Activated CD4-positive, alpha-beta memory T cell treated with anti-CD3 and anti-CD28 coated beads, Interleukin-2, amount 10 ng/mL, durations not matched to agents 7 days and 5 days (primary cell): ENCODE results near the gene ARID1B. TPM values are rescaled to one million over a fixed set of nuclear protein-coding genes. Genes with fewer than 3 reads are reported as not detected.

ENCODE experiments used
- CTCF ChIA-PET: fragments of 350-600 bp; sonication (Branson Sonifier 250); formaldehyde crosslinking; loops from one replicate; lab custom pipeline; 2021; ENCODE audit warnings: antibody characterized with exemption, inconsistent platforms; lab: Charles Lee
- POLR2A ChIA-PET: fragments of 350-600 bp; sonication (Branson Sonifier 250); formaldehyde crosslinking; loops from one replicate; lab custom pipeline; 2021; ENCODE audit warnings: antibody characterized with exemption; lab: Charles Lee
- DNase-seq: peaks from one replicate; pipeline ENCODE4 v3.0.0-alpha.2; 2020
- H3K27ac Mint-ChIP-seq: one replicate; pipeline ENCODE4 v1.8.0; 2021; ENCODE audit warnings: mild to moderate bottlenecking, mixed read lengths
- H3K27me3 Mint-ChIP-seq: one replicate; pipeline ENCODE4 v1.8.0; 2021; ENCODE audit warnings: mixed read lengths
- H3K36me3 Mint-ChIP-seq: one replicate; pipeline ENCODE4 v1.8.0; 2021; ENCODE audit warnings: low read depth, mixed read lengths
- H3K4me1 Mint-ChIP-seq: one replicate; pipeline ENCODE4 v1.8.0; 2021; ENCODE audit warnings: mixed read lengths
- H3K4me3 Mint-ChIP-seq: one replicate; pipeline ENCODE4 v1.8.0; 2021; ENCODE audit warnings: mild to moderate bottlenecking, mixed read lengths
- H3K9me3 Mint-ChIP-seq: one replicate; pipeline ENCODE4 v1.8.0; 2021; ENCODE audit warnings: mixed read lengths
- total RNA-seq, 2 experiments: library from RNA; stranded (reverse); gene quantifications; one replicate each; pipeline ENCODE4 v1.2.3, GENCODE V29; 2021

Gene ARID1B
- total RNA-seq, 2 experiments from 2014 or later: 63.4 to 65.5 TPM

DNA sequence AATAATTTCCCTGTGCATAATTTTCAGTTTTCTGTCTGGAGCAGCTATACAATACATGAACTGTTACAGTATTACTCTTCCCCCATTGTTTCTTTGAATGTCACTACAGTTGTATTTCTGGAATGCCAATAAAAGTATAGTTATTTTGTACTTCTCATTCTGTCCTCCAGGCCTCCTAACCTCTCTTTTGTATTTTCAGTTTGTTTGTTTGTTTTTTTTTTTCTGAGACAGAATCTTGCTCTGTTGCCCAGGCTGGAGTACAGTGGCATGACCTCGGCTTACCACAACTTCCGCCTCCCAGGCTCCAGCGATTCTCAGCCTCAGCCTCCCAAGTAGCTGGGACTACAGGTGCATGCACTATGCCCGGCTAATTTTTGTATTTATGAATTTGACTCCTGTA is 16.8 kb upstream of the ARID1B start:
- no peak overlapping the region for H3K4me3 Mint-ChIP-seq
- DNase-seq: no peak
- no peak overlapping the region for H3K27ac Mint-ChIP-seq
- H3K27me3 Mint-ChIP-seq: peaks cover 5% of the 10 kb centered on the region
- H3K4me1 Mint-ChIP-seq: no peaks in the 10 kb centered on the region
- ChIA-PET CTCF (no interaction called here), POLR2A (no interaction called here)
- no peaks in the 10 kb centered on the region for H3K36me3 Mint-ChIP-seq
- no peaks in the 10 kb centered on the region for H3K9me3 Mint-ChIP-seq

DNA sequence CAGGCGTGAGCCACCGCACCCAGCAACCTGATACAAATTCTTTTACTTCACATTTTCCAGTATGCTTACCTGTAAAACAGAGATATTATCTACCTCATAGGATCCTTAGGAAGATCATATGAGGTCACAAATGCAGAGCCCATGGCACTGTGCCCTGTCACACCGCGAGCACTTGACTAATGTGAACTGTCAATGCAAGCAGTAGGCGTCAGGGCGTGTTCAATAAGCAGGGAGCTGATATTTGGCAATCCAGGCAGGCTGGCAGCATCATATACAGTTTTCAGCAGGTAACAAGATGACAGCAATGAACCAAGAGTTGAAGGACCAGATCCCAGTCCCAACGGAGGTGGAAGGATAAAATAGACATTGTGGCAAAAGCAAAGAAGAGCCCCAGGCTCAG is 14.6 kb upstream of the ARID1B start:
- no peak for DNase-seq
- ChIA-PET CTCF (no interaction called here), POLR2A (no interaction called here)
- no peak overlapping the region for H3K4me3 Mint-ChIP-seq
- H3K4me1 Mint-ChIP-seq: no peaks in the 10 kb centered on the region
- H3K9me3 Mint-ChIP-seq: no peaks in the 10 kb centered on the region
- H3K27ac Mint-ChIP-seq: no peak overlapping the region
- H3K27me3 Mint-ChIP-seq: peaks cover 5% of the 10 kb centered on the region
- no peaks in the 10 kb centered on the region for H3K36me3 Mint-ChIP-seq

DNA sequence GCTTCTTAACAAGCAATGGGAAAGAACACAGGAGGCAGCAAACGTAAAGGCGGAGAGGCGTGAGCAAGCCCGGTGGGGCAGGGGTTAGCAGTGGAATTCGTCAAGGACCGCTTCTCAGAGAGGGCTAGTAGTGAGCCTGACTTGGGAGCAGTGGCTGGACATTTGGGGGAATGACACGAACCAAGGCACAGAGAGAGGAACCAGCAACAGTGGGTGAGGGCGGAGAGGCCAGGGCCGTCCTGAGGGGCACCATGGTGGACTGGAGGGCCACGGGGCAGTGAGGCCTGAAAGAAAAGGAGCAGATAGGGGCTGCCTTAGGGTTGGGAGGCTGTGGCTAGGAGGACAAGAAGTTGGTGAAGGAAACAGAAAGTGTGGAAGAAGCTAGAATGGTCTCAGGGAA is 12.1 kb upstream of the ARID1B start:
- POLR2A ChIA-PET: no interaction called here
- H3K36me3 Mint-ChIP-seq: no peaks in the 10 kb centered on the region
- no peaks in the 10 kb centered on the region for H3K9me3 Mint-ChIP-seq

DNA sequence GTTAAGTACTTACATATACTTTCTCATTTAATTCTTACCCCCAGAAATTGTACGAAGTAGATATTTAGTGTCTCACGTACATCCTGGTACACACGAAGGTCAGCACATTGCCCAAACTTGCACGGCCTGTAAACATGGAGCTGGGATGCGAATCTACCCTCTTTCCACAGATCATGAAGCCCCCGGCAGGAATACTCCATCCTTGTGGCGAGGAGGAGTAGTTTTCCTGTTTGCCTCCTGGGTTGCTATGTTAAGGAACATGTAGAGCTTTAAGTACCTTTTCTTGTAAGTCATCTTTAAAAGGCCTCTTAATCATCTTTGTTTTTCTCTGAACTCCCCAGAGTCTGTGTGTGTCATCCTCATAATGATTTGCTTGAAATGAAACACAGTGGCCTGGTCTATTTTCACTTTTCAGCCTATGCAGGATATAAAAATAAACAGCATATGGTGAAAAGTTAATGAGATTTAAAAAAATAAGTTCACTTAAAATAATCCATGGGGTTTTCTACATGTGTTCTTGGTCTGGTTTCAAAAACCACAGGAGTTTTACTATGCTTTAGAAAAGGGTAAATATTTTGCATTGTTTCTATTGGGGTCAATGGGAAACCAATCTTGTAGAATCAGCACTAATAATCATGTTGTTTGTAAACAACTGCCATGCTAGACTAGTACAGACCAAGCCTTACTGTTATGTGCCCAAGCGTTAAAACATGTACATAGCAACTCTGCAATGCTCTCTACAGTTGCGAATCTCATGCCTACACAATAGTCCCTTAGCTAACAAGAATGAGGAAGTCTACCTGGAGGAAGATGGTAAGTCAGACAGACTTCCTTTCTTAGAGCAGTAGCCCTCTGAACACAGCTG is 9.3 kb upstream of the ARID1B start:
- POLR2A ChIA-PET: interaction anchor here (1.2 kb wide), 1 partner anchor 9 kb away, joined by 3 read pairs; the partner anchor contains the start of gene ARID1B

More for the DNA sequence above, 12.1 kb upstream of the ARID1B start:
- DNase-seq: no peak
- Mint-ChIP-seq H3K27me3 (peaks cover 2% of the 10 kb centered on the region), H3K4me3 (no peak overlapping the region), H3K4me1 (no peaks in the 10 kb centered on the region), H3K27ac (no peak overlapping the region)
- CTCF ChIA-PET: no interaction called here

DNA sequence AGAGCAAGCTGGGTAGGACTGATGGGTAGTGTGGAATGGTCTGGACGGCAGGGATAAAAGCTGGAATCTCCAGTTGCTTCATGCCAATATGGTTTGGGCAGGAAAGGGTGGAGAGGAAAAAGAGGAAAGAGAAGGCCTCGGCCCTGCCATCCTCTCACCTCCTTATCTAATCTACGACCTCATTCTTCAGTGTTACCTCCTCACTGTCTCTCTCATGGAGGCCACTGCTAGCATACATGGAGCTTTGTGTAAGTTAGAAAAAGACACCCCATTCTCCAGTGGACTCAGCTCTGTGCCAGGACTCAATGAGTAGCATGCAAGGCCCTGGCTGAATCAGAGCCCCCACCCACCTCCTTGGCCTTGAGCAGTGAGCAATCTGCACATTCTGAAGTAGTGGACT is 6.1 kb upstream of the ARID1B start:
- no peak overlapping the region for H3K4me3 Mint-ChIP-seq
- H3K27ac Mint-ChIP-seq: no peak overlapping the region
- no peak for DNase-seq
- H3K27me3 Mint-ChIP-seq: no peaks in the 10 kb centered on the region
- ChIA-PET POLR2A (interaction anchor here (0.7 to 1.2 kb wide), 3 partner anchors 9 to 416 kb away, joined by 3 read pairs; no protein-coding TSS in a partner anchor), CTCF (no interaction called here)
- no peaks in the 10 kb centered on the region for H3K36me3 Mint-ChIP-seq
- H3K9me3 Mint-ChIP-seq: no peaks in the 10 kb centered on the region
- peaks cover 13% of the 10 kb centered on the region for H3K4me1 Mint-ChIP-seq

More for the DNA sequence above, 9.3 kb upstream of the ARID1B start:
- no peak for DNase-seq
- CTCF ChIA-PET: interaction anchor here (0.7 kb wide), 1 partner anchor 202 kb away, joined by 3 read pairs; no protein-coding TSS in a partner anchor
- Mint-ChIP-seq H3K4me3 (no peak overlapping the region), H3K4me1 (no peaks in the 10 kb centered on the region), H3K27me3 (no peaks in the 10 kb centered on the region), H3K27ac (no peak overlapping the region), H3K9me3 (no peaks in the 10 kb centered on the region), H3K36me3 (no peaks in the 10 kb centered on the region)

DNA sequence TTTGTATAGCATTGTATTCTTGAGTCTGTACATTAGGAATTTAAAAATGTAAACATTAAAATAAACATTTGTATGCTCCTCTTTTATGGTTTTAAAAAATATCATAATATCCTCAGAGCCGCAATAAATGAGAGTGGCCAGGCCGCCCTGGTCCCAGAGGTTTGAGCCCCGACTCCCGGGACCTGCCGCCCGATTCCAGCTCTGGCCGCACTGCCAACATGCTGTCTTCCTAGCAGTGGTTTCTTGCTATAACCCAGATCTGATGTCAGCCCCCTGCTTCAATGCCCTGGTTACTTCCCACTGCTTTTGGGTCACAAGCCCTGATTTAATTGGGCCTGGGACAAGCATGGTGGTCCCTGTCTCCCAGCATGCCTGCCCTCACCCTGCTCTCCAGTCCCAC is 5.4 kb upstream of the ARID1B start:
- Mint-ChIP-seq H3K4me1 (peaks cover 19% of the 10 kb centered on the region), H3K27me3 (no peaks in the 10 kb centered on the region), H3K27ac (no peak overlapping the region), H3K9me3 (no peaks in the 10 kb centered on the region), H3K4me3 (no peak overlapping the region), H3K36me3 (peaks cover 3% of the 10 kb centered on the region)
- POLR2A ChIA-PET: interaction anchor here (1.1 kb wide), 1 partner anchor 9 kb away, joined by 3 read pairs; no protein-coding TSS in a partner anchor
- no peak for DNase-seq
- CTCF ChIA-PET: interaction anchor here (0.6 kb wide), 1 partner anchor 316 kb away, joined by 4 read pairs; no protein-coding TSS in a partner anchor

DNA sequence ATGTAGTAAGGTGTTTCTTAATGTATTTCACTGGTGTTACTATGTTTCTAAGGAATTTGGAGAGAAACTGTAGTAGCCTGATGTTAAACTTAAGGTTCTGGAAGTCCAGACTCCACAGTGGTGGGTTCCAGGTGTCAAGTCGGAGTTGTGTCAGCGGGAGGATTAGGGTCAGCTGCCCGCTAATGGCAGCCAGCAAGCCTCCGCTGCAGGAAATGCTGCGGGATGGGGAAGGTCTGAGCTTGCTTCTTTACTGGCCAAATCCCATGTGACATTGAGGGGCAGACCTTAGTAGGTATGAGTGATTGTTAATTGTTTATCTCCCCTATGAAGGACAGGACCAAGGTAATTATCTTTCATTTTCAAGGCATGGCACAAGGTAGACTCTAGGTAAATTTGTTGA is 3.7 kb upstream of the ARID1B start:
- peaks cover 6% of the 10 kb centered on the region for H3K36me3 Mint-ChIP-seq
- no peak for DNase-seq
- no peaks in the 10 kb centered on the region for H3K27me3 Mint-ChIP-seq

DNA sequence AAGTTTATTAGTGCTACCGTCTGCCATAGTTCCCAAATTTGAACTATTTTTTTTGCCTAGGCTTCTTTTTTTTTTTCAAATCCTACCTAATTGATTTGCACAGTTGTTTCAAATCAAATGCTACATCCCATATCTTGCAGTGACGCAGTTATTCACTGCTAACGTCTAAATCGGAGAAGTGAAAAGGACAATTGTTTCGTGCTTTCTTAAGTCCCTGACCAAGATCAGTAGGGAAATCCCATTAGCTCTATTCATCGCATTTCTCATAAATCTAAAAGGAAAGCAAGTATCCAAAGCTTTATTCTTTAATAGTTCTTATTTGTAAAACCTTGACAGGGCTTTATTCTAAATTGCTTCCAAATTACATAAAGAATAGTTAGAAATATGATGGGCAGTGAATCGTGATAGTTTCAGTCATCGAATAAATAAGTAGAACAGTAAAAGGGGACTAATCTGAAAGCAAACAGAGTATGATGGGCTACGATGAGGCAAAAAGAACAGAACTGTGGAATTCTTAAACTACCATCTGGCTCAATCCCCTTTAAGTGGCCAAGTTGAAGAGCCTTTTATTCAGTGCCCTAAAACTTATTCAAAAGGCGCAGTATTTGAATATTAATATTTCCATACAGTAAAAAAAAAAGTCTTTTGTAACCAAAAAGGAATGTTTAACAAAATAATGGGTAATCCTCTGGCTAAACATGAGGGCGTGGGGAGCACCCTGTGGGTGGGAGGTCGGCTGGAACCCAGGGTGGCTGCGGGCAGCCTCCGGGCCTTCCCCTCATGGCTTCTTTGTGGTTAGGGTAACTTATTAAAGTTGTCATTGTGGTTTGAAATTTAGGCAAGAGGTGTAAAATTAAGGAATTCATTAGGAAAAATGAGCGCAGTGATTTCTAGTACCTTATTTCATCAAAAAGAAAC is 3.0 kb upstream of the ARID1B start:
- no peak for DNase-seq
- no peak overlapping the region for H3K4me3 Mint-ChIP-seq
- no peaks in the 10 kb centered on the region for H3K27me3 Mint-ChIP-seq
- H3K4me1 Mint-ChIP-seq: peaks cover 20% of the 10 kb centered on the region
- H3K9me3 Mint-ChIP-seq: no peaks in the 10 kb centered on the region
- CTCF ChIA-PET: no interaction called here
- POLR2A ChIA-PET: no interaction called here
- peaks cover 6% of the 10 kb centered on the region for H3K36me3 Mint-ChIP-seq
- no peak overlapping the region for H3K27ac Mint-ChIP-seq

More for the DNA sequence above, 3.7 kb upstream of the ARID1B start:
- no peak overlapping the region for H3K27ac Mint-ChIP-seq
- POLR2A ChIA-PET: interaction anchor here (1.1 kb wide), 1 partner anchor 87 kb away, joined by 3 read pairs; no protein-coding TSS in a partner anchor
- CTCF ChIA-PET: no interaction called here
- peaks cover 20% of the 10 kb centered on the region for H3K4me1 Mint-ChIP-seq
- H3K9me3 Mint-ChIP-seq: no peaks in the 10 kb centered on the region
- H3K4me3 Mint-ChIP-seq: no peak overlapping the region

DNA sequence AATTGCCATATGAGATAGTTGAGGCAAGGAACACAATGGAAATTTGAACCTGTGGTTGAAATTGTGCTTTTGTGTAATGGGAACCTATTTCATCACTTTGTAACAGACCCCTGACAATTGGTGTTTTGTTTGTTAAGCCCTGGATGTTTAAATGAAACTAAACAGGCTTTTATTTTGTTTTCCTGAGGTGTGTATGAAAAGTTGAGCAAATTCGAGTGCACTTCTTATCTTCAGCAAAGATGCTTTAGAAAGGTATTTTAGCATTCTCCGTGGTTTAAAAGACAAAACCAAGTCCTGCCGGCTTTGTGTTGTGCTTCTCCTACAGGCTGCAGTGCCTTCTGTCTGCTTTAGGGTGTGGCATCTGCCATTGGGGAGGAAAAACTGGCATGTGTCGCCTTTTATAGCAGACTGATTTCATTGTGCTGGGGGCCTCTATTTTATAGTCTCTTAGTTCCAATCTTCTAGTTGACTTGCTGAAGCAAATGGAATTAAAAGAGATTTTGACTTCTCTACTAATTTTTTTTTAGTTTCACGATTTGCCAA is 2.2 kb upstream of the ARID1B start:
- H3K27me3 Mint-ChIP-seq: no peaks in the 10 kb centered on the region
- POLR2A ChIA-PET: no interaction called here

DNA sequence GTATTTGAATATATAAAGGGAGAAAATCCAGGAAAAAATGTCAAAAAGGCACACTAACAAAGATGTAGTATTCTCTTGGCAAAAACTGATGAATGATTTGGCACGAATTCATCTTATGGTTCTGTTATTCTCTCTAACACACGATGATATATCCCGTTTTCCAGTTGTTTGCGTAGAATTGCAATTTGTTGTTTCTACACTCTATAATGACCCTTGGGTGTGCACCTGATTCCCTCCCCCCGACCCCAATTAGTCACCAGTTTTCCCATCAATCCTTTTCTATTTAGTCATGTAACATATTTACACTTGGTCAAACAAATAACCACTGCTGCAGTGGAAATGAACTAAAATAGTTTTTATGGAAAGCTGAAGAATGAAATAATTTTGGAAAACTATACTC is 1.5 kb upstream of the ARID1B start:
- H3K36me3 Mint-ChIP-seq: peaks cover 6% of the 10 kb centered on the region
- H3K4me1 Mint-ChIP-seq: peaks cover 21% of the 10 kb centered on the region
- ChIA-PET POLR2A (interaction anchor here (0.6 to 3.7 kb wide), 4 partner anchors 70 to 344 kb away, joined by 3 to 45 read pairs (median 4); no protein-coding TSS in a partner anchor), CTCF (interaction anchor here (0.7 to 1.5 kb wide), 4 partner anchors 10 to 460 kb away, joined by 3 to 5 read pairs (median 3); no protein-coding TSS in a partner anchor)
- no peaks in the 10 kb centered on the region for H3K9me3 Mint-ChIP-seq
- no peak for DNase-seq
- no peak overlapping the region for H3K4me3 Mint-ChIP-seq
- H3K27me3 Mint-ChIP-seq: no peaks in the 10 kb centered on the region
- no peak overlapping the region for H3K27ac Mint-ChIP-seq

More for the DNA sequence above, 2.2 kb upstream of the ARID1B start:
- Mint-ChIP-seq H3K27ac (no peak overlapping the region), H3K36me3 (peaks cover 6% of the 10 kb centered on the region), H3K4me1 (peaks cover 20% of the 10 kb centered on the region), H3K4me3 (no peak overlapping the region), H3K9me3 (no peaks in the 10 kb centered on the region)
- CTCF ChIA-PET: no interaction called here
- DNase-seq: no peak

DNA sequence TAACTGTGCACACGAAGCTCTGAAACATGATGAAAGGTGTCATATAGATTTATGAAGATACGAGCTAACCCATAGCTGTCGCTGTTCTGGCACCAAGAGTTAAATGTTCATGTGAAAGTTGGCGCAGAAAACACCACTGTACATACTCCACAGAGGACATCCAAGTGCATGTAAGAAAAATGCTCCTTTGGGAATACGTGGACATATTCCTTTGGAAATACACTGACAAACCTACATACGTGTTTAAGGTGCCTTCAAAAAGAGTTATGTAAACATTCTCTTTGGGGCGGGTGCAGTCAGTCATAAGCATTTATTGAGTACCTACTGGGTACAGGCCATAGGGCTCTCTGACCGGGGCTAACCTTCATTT is 723 bp upstream of the ARID1B start:
- POLR2A ChIA-PET: interaction anchor here (0.6 to 3.7 kb wide), 5 partner anchors 69 to 343 kb away, joined by 3 to 45 read pairs (median 4); no protein-coding TSS in a partner anchor
- peak; percentile 23 for DNase-seq
- Mint-ChIP-seq H3K9me3 (no peaks in the 10 kb centered on the region), H3K4me3 (peak overlapping the region; percentile 85), H3K4me1 (peaks cover 26% of the 10 kb centered on the region), H3K27me3 (no peaks in the 10 kb centered on the region), H3K36me3 (peaks cover 6% of the 10 kb centered on the region), H3K27ac (peak overlapping the region; percentile 92)
- CTCF ChIA-PET: interaction anchor here (0.7 to 1.5 kb wide), 4 partner anchors 9 to 459 kb away, joined by 3 to 5 read pairs (median 3); no protein-coding TSS in a partner anchor
